ENCODE results near the gene FAM240B. TPM values are rescaled to one million over a fixed set of nuclear protein-coding genes. Genes with fewer than 3 reads are reported as not detected.

FAM240B gene
- total and polyA plus RNA-seq, 10 of the 15 experiments (the other 5 are each of a cell fraction or from before 2014, with no cell fraction given): not detected

DNA sequence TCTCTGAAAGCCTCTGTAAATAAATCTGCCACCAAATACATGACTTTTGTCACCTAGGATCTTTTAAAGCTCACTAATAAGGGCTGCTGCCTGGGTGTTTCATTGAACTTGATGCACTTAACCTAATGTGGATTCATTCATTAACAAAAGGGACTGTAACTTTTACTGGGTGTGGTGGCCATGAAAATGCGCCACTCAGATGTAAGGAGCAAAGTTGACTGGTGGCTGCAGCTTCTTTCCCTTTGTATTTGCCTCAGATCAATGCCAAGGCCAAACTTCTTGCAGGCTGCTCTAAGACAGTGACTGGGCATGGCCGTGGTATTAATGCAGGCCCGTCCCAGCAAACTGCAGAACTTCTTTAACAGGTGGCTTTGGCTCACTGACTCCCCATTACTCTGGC lies 22.9 kb downstream of the FAM240B start:
- H3K4me3 ChIP-seq: no peak overlapping the region
- no peaks in the 10 kb centered on the region for H3K4me1 ChIP-seq (ENCODE audit: control insufficient read depth, insufficient read depth, low read length)
- ATAC-seq (no peak), DNase-seq (ENCODE audit: low read depth, low spot score) (no peak), FAIRE-seq (no peak)
- intact Hi-C loops (cut with micrococcal nuclease; ENCODE audit: unreplicated experiment) (no loop called here), in situ Hi-C loops (cut with MboI) (loop anchor here (25.0 kb wide), 1 partner anchor 785 kb away; the partner anchor contains the start of gene SLC25A51)
- H3K27me3 ChIP-seq (replicated peaks in 1 of 2; ENCODE audit: control insufficient read depth in 2 of 2, insufficient read depth in 2 of 2, low read length in 1 of 2): no peaks in the 10 kb centered on the region
- CTCF ChIA-PET: interaction anchor here (0.7 to 1.4 kb wide), 3 partner anchors 9 to 25 kb away, joined by 3 to 4 read pairs (median 4); no protein-coding TSS in a partner anchor
- BruUV-seq (replicated peaks): no TSS peak
- H3K79me2 ChIP-seq (ENCODE audit: control insufficient read depth, insufficient read depth, low read length): no peaks in the 10 kb centered on the region
- SMC1A ChIA-PET (ENCODE audit: uncharacterized antibody, unreplicated experiment): interaction anchor here (0.8 to 3.4 kb wide), 5 partner anchors 9 to 25 kb away, joined by 3 to 12 read pairs (median 6); no protein-coding TSS in a partner anchor
- H3K9ac ChIP-seq (ENCODE audit: control insufficient read depth, insufficient read depth, low read length): no peak overlapping the region
- no peak overlapping the region for H3K4me2 ChIP-seq (ENCODE audit: control insufficient read depth, insufficient read depth)
- no peak overlapping the region for H2AFZ ChIP-seq (ENCODE audit: control insufficient read depth, low read depth, low read length)
- 26% methylated on average over 3 of the region's 3 CpGs for WGBS (ENCODE audit: insufficient coverage, insufficient replicate concordance, low lambda C conversion rate, missing lambda C conversion rate)
- no peaks in the 10 kb centered on the region for H3K36me3 ChIP-seq (ENCODE audit: control insufficient read depth in 2 of 2, insufficient read depth in 2 of 2, low read length in 1 of 2)
- no peak overlapping the region for H3K27ac ChIP-seq (ENCODE audit: control insufficient read depth, insufficient read depth)
- TF ChIP-seq, protein P1, sequence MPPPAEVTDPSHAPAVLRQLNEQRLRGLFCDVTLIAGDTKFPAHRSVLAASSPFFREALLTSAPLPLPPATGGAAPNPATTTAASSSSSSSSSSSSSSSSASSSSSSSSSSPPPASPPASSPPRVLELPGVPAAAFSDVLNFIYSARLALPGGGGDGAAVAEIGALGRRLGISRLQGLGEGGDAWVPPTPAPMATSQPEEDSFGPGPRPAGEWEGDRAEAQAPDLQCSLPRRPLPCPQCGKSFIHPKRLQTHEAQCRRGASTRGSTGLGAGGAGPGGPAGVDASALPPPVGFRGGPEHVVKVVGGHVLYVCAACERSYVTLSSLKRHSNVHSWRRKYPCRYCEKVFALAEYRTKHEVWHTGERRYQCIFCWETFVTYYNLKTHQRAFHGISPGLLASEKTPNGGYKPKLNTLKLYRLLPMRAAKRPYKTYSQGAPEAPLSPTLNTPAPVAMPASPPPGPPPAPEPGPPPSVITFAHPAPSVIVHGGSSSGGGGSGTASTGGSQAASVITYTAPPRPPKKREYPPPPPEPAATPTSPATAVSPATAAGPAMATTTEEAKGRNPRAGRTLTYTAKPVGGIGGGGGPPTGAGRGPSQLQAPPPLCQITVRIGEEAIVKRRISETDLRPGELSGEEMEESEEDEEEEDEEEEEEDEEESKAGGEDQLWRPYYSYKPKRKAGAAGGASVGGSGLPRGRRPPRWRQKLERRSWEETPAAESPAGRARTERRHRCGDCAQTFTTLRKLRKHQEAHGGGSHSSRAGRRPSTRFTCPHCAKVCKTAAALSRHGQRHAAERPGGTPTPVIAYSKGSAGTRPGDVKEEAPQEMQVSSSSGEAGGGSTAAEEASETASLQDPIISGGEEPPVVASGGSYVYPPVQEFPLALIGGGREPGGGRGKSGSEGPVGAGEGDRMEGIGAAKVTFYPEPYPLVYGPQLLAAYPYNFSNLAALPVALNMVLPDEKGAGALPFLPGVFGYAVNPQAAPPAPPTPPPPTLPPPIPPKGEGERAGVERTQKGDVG (CRISPR knock-in tag; IDR thresholded peaks at IDR 0.05): no peak
- TF ChIP-seq CREB1 (IDR thresholded peaks at IDR 0.05; ENCODE audit: low read depth) (no peak), IKZF1 (conservative IDR thresholded peaks at IDR 0.05) (no peak), LARP7 (IDR thresholded peaks at IDR 0.05) (no peak), IKZF2 (IDR thresholded peaks at IDR 0.05) (no peak), RAD51 (IDR thresholded peaks at IDR 0.05) (no peak), HCFC1 (IDR thresholded peaks at IDR 0.05; ENCODE audit: low read length) (no peak), NFIC (IDR thresholded peaks at IDR 0.05; ENCODE audit: low read depth, low read length) (no peak), SREBF2 (IDR thresholded peaks at IDR 0.05; ENCODE audit: low read length) (no peak), BMI1 (IDR thresholded peaks at IDR 0.05; ENCODE audit: borderline replicate concordance) (no peak), SUZ12 (IDR thresholded peaks at IDR 0.05; ENCODE audit: unreplicated experiment) (no peak)
- TF ChIP-seq, protein P2, sequence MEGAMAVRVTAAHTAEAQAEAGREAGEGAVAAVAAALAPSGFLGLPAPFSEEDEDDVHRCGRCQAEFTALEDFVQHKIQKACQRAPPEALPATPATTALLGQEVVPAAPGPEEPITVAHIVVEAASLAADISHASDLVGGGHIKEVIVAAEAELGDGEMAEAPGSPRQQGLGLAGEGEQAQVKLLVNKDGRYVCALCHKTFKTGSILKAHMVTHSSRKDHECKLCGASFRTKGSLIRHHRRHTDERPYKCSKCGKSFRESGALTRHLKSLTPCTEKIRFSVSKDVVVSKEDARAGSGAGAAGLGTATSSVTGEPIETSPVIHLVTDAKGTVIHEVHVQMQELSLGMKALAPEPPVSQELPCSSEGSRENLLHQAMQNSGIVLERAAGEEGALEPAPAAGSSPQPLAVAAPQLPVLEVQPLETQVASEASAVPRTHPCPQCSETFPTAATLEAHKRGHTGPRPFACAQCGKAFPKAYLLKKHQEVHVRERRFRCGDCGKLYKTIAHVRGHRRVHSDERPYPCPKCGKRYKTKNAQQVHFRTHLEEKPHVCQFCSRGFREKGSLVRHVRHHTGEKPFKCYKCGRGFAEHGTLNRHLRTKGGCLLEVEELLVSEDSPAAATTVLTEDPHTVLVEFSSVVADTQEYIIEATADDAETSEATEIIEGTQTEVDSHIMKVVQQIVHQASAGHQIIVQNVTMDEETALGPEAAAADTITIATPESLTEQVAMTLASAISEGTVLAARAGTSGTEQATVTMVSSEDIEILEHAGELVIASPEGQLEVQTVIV (IDR thresholded peaks at IDR 0.05; ENCODE audit: borderline replicate concordance, partially characterized antibody): no peak
- TF ChIP-seq, protein P3, sequence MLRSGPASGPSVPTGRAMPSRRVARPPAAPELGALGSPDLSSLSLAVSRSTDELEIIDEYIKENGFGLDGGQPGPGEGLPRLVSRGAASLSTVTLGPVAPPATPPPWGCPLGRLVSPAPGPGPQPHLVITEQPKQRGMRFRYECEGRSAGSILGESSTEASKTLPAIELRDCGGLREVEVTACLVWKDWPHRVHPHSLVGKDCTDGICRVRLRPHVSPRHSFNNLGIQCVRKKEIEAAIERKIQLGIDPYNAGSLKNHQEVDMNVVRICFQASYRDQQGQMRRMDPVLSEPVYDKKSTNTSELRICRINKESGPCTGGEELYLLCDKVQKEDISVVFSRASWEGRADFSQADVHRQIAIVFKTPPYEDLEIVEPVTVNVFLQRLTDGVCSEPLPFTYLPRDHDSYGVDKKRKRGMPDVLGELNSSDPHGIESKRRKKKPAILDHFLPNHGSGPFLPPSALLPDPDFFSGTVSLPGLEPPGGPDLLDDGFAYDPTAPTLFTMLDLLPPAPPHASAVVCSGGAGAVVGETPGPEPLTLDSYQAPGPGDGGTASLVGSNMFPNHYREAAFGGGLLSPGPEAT (IDR thresholded peaks at IDR 0.05; ENCODE audit: low read depth): no peak
- H3K9me3 ChIP-seq (replicated peaks; ENCODE audit: control insufficient read depth, insufficient read depth, low read length): no peaks in the 10 kb centered on the region
- POLR2A ChIA-PET: no interaction called here
- H4K20me1 ChIP-seq (ENCODE audit: control insufficient read depth, insufficient read depth): no peaks in the 10 kb centered on the region
- RAD21 ChIA-PET (ENCODE audit: unreplicated experiment): interaction anchor here (1.7 kb wide), 1 partner anchor 9 kb away, joined by 5 read pairs; no protein-coding TSS in a partner anchor
